OCI-M2 (cell line): Measurements from ENCODE around the gene TBCD.
"Not testable (repeated sequence)": the region's sequence is repeated elsewhere in the genome, so short reads cannot be mapped to it uniquely, and the experiment has no call there.

Experiments
- DNase-seq: peaks from one replicate; lab custom pipeline; 2025; ENCODE audit not compliant: unreplicated experiment; lab: John Stamatoyannopoulos, UW

TBCD gene

GRCh38 chr17:82984751-82985427 is 233.0 kb downstream of the TBCD start:
- DNase-seq = no peak

- DNase-seq = no peak
Measured at GRCh38 chr17:82985428-82985805, 233.6 kb downstream of the TBCD start.

- DNase-seq = no peak
Measured at GRCh38 chr17:82985973-82986372, 234.1 kb downstream of the TBCD start.

GRCh38 chr17:82989051-82989450 is 237.2 kb downstream of the TBCD start:
- not testable (repeated sequence) for DNase-seq

- no peak for DNase-seq
Measured at GRCh38 chr17:82989881-82990280, 238.0 kb downstream of the TBCD start.

- no peak for DNase-seq
Measured at GRCh38 chr17:82993005-82993404, 241.1 kb downstream of the TBCD start.
